Parathyroid adenoma (tissue), 2 donors: ENCODE data around the gene ST3GAL4.

Experiments used
- H2AFZ ChIP-seq: fragments of 300-600 bp; sonication (generic); one replicate; pipeline ENCODE4 v1.7.0; 2017; ENCODE audit warnings: antibody characterized with exemption, mild to moderate bottlenecking
- H3K27ac ChIP-seq: fragments of 300-600 bp; sonication (generic); one replicate; pipeline ENCODE4 v1.7.0; 2017
- H3K27me3 ChIP-seq: fragments of 300-600 bp; sonication (generic); one replicate; pipeline ENCODE4 v1.7.0; 2017; ENCODE audit warnings: low read length; ENCODE audit not compliant: control insufficient read depth, insufficient read depth
- H3K36me3 ChIP-seq: fragments of 300-600 bp; sonication (generic); one replicate; pipeline ENCODE4 v1.7.0; 2017; ENCODE audit warnings: low read length; ENCODE audit not compliant: control insufficient read depth, insufficient read depth
- H3K4me1 ChIP-seq: fragments of 300-600 bp; sonication (generic); one replicate; pipeline ENCODE4 v1.7.0; 2017; ENCODE audit warnings: control low read depth
- H3K4me2 ChIP-seq: fragments of 300-600 bp; sonication (generic); one replicate; pipeline ENCODE4 v1.7.0; 2017; ENCODE audit warnings: low read length
- H3K4me3 ChIP-seq: fragments of 300-600 bp; sonication (generic); one replicate; pipeline ENCODE4 v1.7.0; 2017; ENCODE audit warnings: low read depth, low read length
- H3K79me2 ChIP-seq: fragments of 300-600 bp; sonication (generic); one replicate; pipeline ENCODE4 v1.7.0; 2017; ENCODE audit warnings: control low read depth
- H3K9ac ChIP-seq: fragments of 300-600 bp; sonication (generic); one replicate; pipeline ENCODE4 v1.7.0; 2017; ENCODE audit warnings: mild to moderate bottlenecking
- H3K9me3 ChIP-seq: fragments of 300-600 bp; sonication (generic); one replicate; pipeline ENCODE4 v1.7.0; 2017; ENCODE audit warnings: low read length; ENCODE audit not compliant: control insufficient read depth
- CTCF ChIP-seq: fragments of 300-600 bp; sonication (generic); IDR thresholded peaks from one replicate; pipeline ENCODE4 v1.7.0; 2017; ENCODE audit warnings: antibody characterized with exemption, mild to moderate bottlenecking
- donor health status: primary hyperparathyroidism.

The ST3GAL4 gene

DNA sequence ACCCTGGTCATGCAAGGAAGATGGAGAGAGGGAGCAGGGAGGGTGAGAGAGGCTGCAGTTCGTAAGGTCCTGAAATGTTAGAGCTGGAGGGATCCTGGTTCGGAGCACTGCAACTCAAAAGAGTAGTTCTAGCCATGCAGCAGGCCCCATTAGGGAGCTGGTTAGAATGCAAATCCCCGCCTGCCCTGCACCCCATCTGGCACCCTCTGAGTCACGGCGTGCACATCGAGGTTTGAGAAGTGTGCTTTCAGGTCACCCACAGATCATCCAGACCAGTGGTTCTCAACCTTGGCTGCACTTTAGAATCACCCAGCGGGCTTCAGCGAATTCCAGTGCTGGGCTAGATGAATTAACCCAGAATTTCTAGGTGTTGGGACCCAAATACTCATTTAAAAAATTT is 48.2 kb downstream of the ST3GAL4 start:
- no peak for TF ChIP-seq CTCF
- Histone ChIP-seq H3K4me1 (no peaks in the 10 kb centered on the region), H3K36me3 (no peaks in the 10 kb centered on the region), H3K79me2 (no peaks in the 10 kb centered on the region), H3K4me2 (no peak overlapping the region), H3K9me3 (no peaks in the 10 kb centered on the region), H3K9ac (no peak overlapping the region), H3K4me3 (no peak overlapping the region), H3K27ac (no peak overlapping the region), H2AFZ (no peak overlapping the region), H3K27me3 (no peaks in the 10 kb centered on the region)

DNA sequence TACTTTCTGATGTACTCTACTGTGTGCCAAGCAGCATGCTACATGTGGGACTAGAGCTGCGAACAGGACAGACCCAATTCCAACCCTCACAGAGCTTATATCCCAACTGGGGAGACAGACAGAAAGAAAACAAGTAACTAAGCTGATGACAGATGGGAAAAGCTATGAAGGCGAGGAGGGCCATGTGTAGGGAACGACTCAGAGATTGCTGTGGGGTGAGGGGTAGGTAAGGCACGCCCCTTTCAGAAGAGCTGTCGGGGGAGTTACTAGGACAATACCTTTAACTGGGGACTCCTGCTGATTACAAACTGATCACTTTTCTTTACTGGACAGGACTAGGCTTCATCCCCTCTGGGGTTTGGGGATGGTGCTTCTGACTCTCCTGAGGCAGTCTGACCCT is 48.9 kb downstream of the ST3GAL4 start:
- no peak for TF ChIP-seq CTCF
- no peak overlapping the region for H3K9ac ChIP-seq
- no peaks in the 10 kb centered on the region for H3K79me2 ChIP-seq
- H3K4me3 ChIP-seq = no peak overlapping the region
- no peak overlapping the region for H3K27ac ChIP-seq
- no peak overlapping the region for H2AFZ ChIP-seq
- H3K9me3 ChIP-seq = no peaks in the 10 kb centered on the region
- no peak overlapping the region for H3K4me2 ChIP-seq
- no peaks in the 10 kb centered on the region for H3K4me1 ChIP-seq
- no peaks in the 10 kb centered on the region for H3K36me3 ChIP-seq
- no peaks in the 10 kb centered on the region for H3K27me3 ChIP-seq

DNA sequence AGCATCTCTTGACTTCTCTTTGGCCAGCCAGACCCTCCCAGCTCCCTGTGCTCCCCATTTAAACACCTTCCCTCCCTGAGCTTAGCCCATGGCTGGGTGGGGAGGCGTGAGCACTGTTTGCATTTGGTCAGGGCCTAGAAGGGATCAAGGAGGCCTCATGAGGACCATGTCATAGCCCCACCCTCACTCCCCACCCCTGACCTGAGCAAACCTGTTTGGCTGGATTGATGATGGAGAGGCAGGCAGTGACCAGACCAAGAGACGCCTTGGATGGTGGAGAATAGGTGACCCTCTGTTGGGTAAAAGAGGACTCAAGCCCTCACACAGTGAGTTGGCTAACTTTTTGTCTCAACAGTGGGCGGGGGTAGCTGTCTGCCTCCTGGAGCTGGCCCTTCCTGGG is 49.9 kb downstream of the ST3GAL4 start:
- Histone ChIP-seq H3K4me3 (no peak overlapping the region), H3K36me3 (no peaks in the 10 kb centered on the region), H3K4me2 (no peak overlapping the region), H2AFZ (no peak overlapping the region), H3K9ac (no peak overlapping the region), H3K9me3 (no peaks in the 10 kb centered on the region), H3K4me1 (no peaks in the 10 kb centered on the region), H3K27ac (no peak overlapping the region), H3K79me2 (no peaks in the 10 kb centered on the region), H3K27me3 (no peaks in the 10 kb centered on the region)
- TF ChIP-seq CTCF = no peak

DNA sequence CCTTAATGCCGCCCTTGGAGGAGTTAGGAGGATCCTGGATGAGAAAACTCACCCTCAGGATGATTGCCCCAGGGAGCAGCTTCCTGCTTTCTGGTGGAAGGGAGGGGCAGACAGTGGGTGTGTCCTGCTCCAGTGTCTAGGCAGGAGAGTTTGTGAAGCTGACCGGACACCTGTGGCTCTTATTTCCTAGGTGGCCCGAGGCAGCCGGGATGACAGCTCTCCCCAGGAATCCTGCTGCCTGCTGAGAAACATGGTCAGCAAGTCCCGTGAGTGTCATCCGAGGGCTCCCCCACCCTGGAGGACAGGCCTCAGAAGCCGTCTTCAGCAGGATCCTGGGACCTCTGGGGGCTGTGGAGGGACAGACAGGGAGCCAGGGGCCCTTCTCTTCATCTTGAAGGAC is 50.4 kb downstream of the ST3GAL4 start:
- no peak overlapping the region for H3K4me2 ChIP-seq
- H3K4me3 ChIP-seq = no peak overlapping the region
- H3K9me3 ChIP-seq = no peaks in the 10 kb centered on the region
- H3K4me1 ChIP-seq = no peaks in the 10 kb centered on the region
- H3K36me3 ChIP-seq = no peaks in the 10 kb centered on the region
- H3K27ac ChIP-seq = no peak overlapping the region
- no peaks in the 10 kb centered on the region for H3K79me2 ChIP-seq
- H3K27me3 ChIP-seq = no peaks in the 10 kb centered on the region
- H2AFZ ChIP-seq = no peak overlapping the region
- no peak for TF ChIP-seq CTCF
- no peak overlapping the region for H3K9ac ChIP-seq

- Histone ChIP-seq H3K9me3 (no peaks in the 10 kb centered on the region), H3K27me3 (no peaks in the 10 kb centered on the region), H3K36me3 (no peaks in the 10 kb centered on the region), H3K9ac (no peak overlapping the region), H2AFZ (no peak overlapping the region), H3K4me3 (no peak overlapping the region), H3K4me2 (no peak overlapping the region), H3K79me2 (no peaks in the 10 kb centered on the region), H3K4me1 (no peaks in the 10 kb centered on the region), H3K27ac (no peak overlapping the region)
- no peak for TF ChIP-seq CTCF
Observed at GRCh38 chr11:126406368-126406767, 50.9 kb downstream of the ST3GAL4 start.
